ENCODE results near the gene NSFL1C.

DNA sequence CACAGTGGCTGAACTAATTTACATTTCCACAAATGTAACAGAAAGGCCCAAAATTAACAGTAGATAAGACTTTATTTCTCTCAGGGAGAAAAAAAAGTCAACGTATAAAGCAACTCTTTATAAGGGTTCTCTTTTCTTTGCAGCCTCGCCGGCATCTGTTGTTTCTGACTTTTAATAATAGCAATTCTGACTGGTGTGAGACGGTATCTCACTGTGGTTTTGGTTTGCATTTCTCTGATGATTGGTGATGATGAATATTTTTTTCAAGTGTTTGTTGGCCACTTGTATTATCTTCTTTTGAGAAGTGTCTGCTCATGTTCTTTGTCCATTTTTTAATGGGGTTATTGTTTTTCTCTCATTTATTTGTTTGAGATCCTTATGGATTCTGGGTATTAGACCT lies 46.6 kb downstream of the NSFL1C start:
- TF ChIP-seq CTCF (IDR thresholded peaks at IDR 0.05) (no peak), POLR2AphosphoS5 (IDR thresholded peaks at IDR 0.05) (no peak)
